Measurements from ENCODE around the gene GSPT1.
"Not testable (repeated sequence)": the region's sequence is repeated elsewhere in the genome, so short reads cannot be mapped to it uniquely, and the experiment has no call there.

Gene GSPT1

GRCh38 chr16:11946433-11946832, 30.7 kb upstream of the GSPT1 start:
- no peak for TF ChIP-seq USF1 (IDR thresholded peaks at IDR 0.05)
- no peak for TF ChIP-seq TAF1 (IDR thresholded peaks at IDR 0.05; ENCODE audit: low read depth)

DNA sequence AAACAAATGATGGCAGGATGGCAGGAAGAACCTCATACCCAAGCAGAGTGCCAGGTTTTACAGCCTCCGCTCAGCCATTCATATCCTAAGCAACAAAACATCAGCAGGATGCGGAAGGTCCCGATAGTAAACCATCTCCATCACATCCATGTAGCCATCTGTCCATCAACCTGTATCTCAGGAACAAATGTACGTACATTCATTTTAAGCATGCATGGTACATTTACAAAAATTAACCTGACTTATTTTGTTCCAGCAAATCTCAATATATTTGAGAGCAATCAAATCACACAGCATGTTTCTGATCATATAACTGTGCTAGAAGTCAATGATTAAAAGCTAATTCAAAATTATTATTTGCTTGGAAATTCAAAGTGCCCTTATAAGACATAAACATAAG, 26.2 kb upstream of the GSPT1 start, which contains the start of gene NPIPB2:
Gene NPIPB2, minus strand, starts transcription at position 101 of the 400 bp plus-strand sequence. Its CDS starts 0 bp downstream, at position 101.
- not testable (repeated sequence) for TF ChIP-seq MAX, USF1, EGR1 (IDR thresholded peaks at IDR 0.05)

- TF ChIP-seq YY1 (IDR thresholded peaks at IDR 0.05; ENCODE audit: low read depth): no peak
- TF ChIP-seq FOXM1 (IDR thresholded peaks at IDR 0.05; ENCODE audit: borderline replicate concordance, low read depth): no peak
- no peak for TF ChIP-seq CREB1 (IDR thresholded peaks at IDR 0.05; ENCODE audit: low read depth)
- TF ChIP-seq NFIC (IDR thresholded peaks at IDR 0.05): no peak
- TF ChIP-seq USF1 (IDR thresholded peaks at IDR 0.05): no peak
- no peak for TF ChIP-seq CEBPB (IDR thresholded peaks at IDR 0.05)
- no peak for TF ChIP-seq TEAD4 (IDR thresholded peaks at IDR 0.05)
- TF ChIP-seq EP300 (IDR thresholded peaks at IDR 0.05; ENCODE audit: borderline replicate concordance): no peak
- TF ChIP-seq EGR1 (IDR thresholded peaks at IDR 0.05): no peak
- TF ChIP-seq ZBTB7A (IDR thresholded peaks at IDR 0.05; ENCODE audit: low read depth): no peak
- TF ChIP-seq TAF1 (IDR thresholded peaks at IDR 0.05; ENCODE audit: low read depth): no peak
- TF ChIP-seq RAD21 (IDR thresholded peaks at IDR 0.05; ENCODE audit: low read depth): no peak
These were observed 949 bp upstream of the GSPT1 start for GRCh38 chr16:11916524-11917285.

DNA sequence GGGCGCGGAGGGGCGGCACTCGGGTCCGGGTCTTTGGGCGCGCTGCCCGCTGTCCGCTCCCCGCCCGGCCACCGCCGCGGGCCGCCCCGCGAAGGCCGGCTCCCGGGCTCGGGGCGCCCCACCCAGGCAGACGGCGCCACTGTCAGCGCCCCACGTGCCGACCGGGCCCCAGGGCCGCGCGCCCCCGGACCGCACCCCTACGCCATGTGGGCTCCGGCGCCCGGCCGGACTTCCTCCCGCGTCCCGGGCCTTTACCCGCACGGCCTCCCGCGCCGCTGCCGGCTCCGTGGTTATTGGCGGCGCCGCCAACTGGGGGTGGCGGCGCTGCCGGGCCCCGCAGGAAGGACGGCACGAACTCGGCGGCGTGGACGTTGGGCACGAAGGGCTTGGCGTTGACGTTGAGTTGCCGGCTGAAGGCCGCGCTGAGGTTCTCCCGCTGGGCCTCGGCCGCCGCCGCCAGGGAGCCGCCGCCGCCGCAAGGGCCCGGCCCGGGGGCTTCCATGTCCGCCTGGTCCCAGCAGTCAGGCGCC, 577 bp downstream of the GSPT1 start:
- no peak for TF ChIP-seq FOXM1 (IDR thresholded peaks at IDR 0.05; ENCODE audit: borderline replicate concordance, low read depth)
- TF ChIP-seq USF1 (IDR thresholded peaks at IDR 0.05): 0 out of 2 replicates have a peak, but pooled peaks have one; percentile 22

DNA sequence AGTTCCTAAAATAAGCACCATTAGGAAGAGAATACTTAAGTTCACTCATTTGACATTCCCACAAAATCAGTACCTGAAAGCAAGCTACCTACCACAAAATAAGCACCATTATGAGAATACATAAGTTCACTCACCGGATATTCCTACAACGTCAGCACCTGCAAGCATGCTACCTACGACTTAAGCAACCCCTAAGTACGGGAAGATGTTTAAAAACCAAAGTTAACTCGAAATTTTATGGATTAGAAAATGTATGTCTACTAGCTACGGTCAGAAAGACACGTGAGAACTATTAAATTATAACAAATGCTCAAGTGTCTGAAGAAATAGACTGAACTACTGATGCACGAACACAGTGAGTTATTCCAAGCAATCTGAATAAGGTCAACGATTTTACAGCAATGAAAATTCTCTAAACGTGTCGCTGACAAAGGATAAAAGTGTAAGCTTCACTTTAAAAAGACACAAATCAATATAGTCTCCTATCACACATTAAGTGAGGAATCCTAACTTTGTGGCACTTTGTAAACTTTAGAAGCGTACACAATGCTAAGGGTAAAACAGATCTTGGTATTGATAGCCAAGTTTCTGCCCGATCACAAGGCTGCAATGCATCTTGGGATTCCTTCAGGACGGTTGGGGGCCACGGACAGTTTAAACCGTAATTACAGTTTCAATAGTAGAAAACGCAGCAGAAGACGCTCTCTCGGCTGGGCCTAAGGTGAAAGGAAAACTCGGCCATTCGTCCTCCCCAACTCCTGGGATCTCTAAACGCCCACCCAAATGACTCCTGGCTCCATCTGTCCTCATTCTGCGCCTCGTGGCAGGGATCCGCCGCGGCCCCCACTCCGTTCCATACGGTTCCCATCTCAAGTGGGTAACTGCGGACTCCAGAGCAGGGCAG, 1.3 kb downstream of the GSPT1 start:
- no peak for TF ChIP-seq EGR1 (IDR thresholded peaks at IDR 0.05)
- TF ChIP-seq EP300 (IDR thresholded peaks at IDR 0.05; ENCODE audit: borderline replicate concordance): no peak
- no peak for TF ChIP-seq TCF12 (IDR thresholded peaks at IDR 0.05; ENCODE audit: low read depth)
- no peak; the same call in 1 of the 2 replicates for TF ChIP-seq MAX (IDR thresholded peaks at IDR 0.05)
- TF ChIP-seq NFIC (IDR thresholded peaks at IDR 0.05): no peak
- TF ChIP-seq TAF1 (IDR thresholded peaks at IDR 0.05; ENCODE audit: low read depth): no peak
- no peak for TF ChIP-seq FOXM1 (IDR thresholded peaks at IDR 0.05; ENCODE audit: borderline replicate concordance, low read depth)
- TF ChIP-seq CEBPB (IDR thresholded peaks at IDR 0.05): no peak
- no peak for TF ChIP-seq CREB1 (IDR thresholded peaks at IDR 0.05; ENCODE audit: low read depth)
- TF ChIP-seq RAD21 (IDR thresholded peaks at IDR 0.05; ENCODE audit: low read depth): no peak
- TF ChIP-seq ZBTB7A (IDR thresholded peaks at IDR 0.05; ENCODE audit: low read depth): no peak

GRCh38 chr16:11913425-11914079, 2.2 kb downstream of the GSPT1 start:
- TF ChIP-seq CREB1 (IDR thresholded peaks at IDR 0.05; ENCODE audit: low read depth): no peak
- TF ChIP-seq EP300 (IDR thresholded peaks at IDR 0.05; ENCODE audit: borderline replicate concordance): no peak
- TF ChIP-seq EGR1 (IDR thresholded peaks at IDR 0.05): no peak
- TF ChIP-seq FOXM1 (IDR thresholded peaks at IDR 0.05; ENCODE audit: borderline replicate concordance, low read depth): no peak
- TF ChIP-seq TAF1 (IDR thresholded peaks at IDR 0.05; ENCODE audit: low read depth): no peak
- TF ChIP-seq TEAD4 (IDR thresholded peaks at IDR 0.05): no peak
- no peak for TF ChIP-seq YY1 (IDR thresholded peaks at IDR 0.05; ENCODE audit: low read depth)

GRCh38 chr16:11909653-11910545, 5.9 kb downstream of the GSPT1 start:
- TF ChIP-seq TAF1 (IDR thresholded peaks at IDR 0.05; ENCODE audit: low read depth): no peak
- no peak for TF ChIP-seq USF1 (IDR thresholded peaks at IDR 0.05)
- no peak for TF ChIP-seq CEBPB (IDR thresholded peaks at IDR 0.05)
- TF ChIP-seq FOXM1 (IDR thresholded peaks at IDR 0.05; ENCODE audit: borderline replicate concordance, low read depth): no peak
- no peak for TF ChIP-seq MAX (IDR thresholded peaks at IDR 0.05)
- TF ChIP-seq EP300 (IDR thresholded peaks at IDR 0.05; ENCODE audit: borderline replicate concordance): no peak
- TF ChIP-seq RAD21 (IDR thresholded peaks at IDR 0.05; ENCODE audit: low read depth): no peak
- no peak for TF ChIP-seq NFIC (IDR thresholded peaks at IDR 0.05)
- TF ChIP-seq TCF12 (IDR thresholded peaks at IDR 0.05; ENCODE audit: low read depth): no peak
- no peak for TF ChIP-seq ZBTB7A (IDR thresholded peaks at IDR 0.05; ENCODE audit: low read depth)
- no peak for TF ChIP-seq CREB1 (IDR thresholded peaks at IDR 0.05; ENCODE audit: low read depth)
- TF ChIP-seq EGR1 (IDR thresholded peaks at IDR 0.05): no peak
- TF ChIP-seq YY1 (IDR thresholded peaks at IDR 0.05; ENCODE audit: low read depth): no peak
- TF ChIP-seq, protein P1, sequence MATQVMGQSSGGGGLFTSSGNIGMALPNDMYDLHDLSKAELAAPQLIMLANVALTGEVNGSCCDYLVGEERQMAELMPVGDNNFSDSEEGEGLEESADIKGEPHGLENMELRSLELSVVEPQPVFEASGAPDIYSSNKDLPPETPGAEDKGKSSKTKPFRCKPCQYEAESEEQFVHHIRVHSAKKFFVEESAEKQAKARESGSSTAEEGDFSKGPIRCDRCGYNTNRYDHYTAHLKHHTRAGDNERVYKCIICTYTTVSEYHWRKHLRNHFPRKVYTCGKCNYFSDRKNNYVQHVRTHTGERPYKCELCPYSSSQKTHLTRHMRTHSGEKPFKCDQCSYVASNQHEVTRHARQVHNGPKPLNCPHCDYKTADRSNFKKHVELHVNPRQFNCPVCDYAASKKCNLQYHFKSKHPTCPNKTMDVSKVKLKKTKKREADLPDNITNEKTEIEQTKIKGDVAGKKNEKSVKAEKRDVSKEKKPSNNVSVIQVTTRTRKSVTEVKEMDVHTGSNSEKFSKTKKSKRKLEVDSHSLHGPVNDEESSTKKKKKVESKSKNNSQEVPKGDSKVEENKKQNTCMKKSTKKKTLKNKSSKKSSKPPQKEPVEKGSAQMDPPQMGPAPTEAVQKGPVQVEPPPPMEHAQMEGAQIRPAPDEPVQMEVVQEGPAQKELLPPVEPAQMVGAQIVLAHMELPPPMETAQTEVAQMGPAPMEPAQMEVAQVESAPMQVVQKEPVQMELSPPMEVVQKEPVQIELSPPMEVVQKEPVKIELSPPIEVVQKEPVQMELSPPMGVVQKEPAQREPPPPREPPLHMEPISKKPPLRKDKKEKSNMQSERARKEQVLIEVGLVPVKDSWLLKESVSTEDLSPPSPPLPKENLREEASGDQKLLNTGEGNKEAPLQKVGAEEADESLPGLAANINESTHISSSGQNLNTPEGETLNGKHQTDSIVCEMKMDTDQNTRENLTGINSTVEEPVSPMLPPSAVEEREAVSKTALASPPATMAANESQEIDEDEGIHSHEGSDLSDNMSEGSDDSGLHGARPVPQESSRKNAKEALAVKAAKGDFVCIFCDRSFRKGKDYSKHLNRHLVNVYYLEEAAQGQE (IDR thresholded peaks at IDR 0.05; ENCODE audit: low read depth): no peak
- no peak for TF ChIP-seq TEAD4 (IDR thresholded peaks at IDR 0.05)

All from Ishikawa (cell line).